ENCODE data around the gene STK24.

Gene STK24

GRCh38 chr13:98406971-98407370, 169.9 kb downstream of the STK24 start:
- Histone ChIP-seq H3K4me1 (ENCODE audit: low read length) (no peaks in the 10 kb centered on the region), H3K27me3 (replicated peaks; ENCODE audit: insufficient read depth, low read length) (no peaks in the 10 kb centered on the region), H4K20me1 (ENCODE audit: insufficient read depth, low read length) (no peaks in the 10 kb centered on the region), H3F3A (ENCODE audit: insufficient read depth, low read length) (no peaks in the 10 kb centered on the region), H3K79me2 (ENCODE audit: low read length) (no peaks in the 10 kb centered on the region), H3K9ac (ENCODE audit: low read length) (no peak overlapping the region), H3K36me3 (replicated peaks; ENCODE audit: insufficient read depth, low read length) (no peaks in the 10 kb centered on the region), H3K9me2 (replicated peaks; ENCODE audit: insufficient read depth, low read length) (no peaks in the 10 kb centered on the region), H3K4me2 (ENCODE audit: low read depth, low read length) (no peak overlapping the region), H2AFZ (ENCODE audit: low read length) (no peak overlapping the region), H3K9me3 (replicated peaks; ENCODE audit: insufficient read depth, low read length) (no peaks in the 10 kb centered on the region), H3K27ac (ENCODE audit: low read length) (no peak overlapping the region), H3K4me3 (ENCODE audit: low read length) (no peak overlapping the region)
- TF ChIP-seq EZH2phosphoT487 (IDR thresholded peaks at IDR 0.05; ENCODE audit: low read length): no peak
- TF ChIP-seq CTCF (IDR thresholded peaks at IDR 0.05; ENCODE audit: low read length): no peak
- TF ChIP-seq EZH2 (optimal IDR thresholded peaks at IDR 0.05; ENCODE audit: low read depth, low read length): no peak
- no peak for DNase-seq

- Histone ChIP-seq H3K27ac (ENCODE audit: low read length) (no peak overlapping the region), H3K9me2 (replicated peaks; ENCODE audit: insufficient read depth, low read length) (no peaks in the 10 kb centered on the region), H3K9me3 (replicated peaks; ENCODE audit: insufficient read depth, low read length) (no peaks in the 10 kb centered on the region), H3K4me2 (ENCODE audit: low read depth, low read length) (no peak overlapping the region), H4K20me1 (ENCODE audit: insufficient read depth, low read length) (no peaks in the 10 kb centered on the region), H3K79me2 (ENCODE audit: low read length) (no peaks in the 10 kb centered on the region), H2AFZ (ENCODE audit: low read length) (no peak overlapping the region), H3K4me1 (ENCODE audit: low read length) (no peaks in the 10 kb centered on the region), H3K4me3 (ENCODE audit: low read length) (no peak overlapping the region), H3K36me3 (replicated peaks; ENCODE audit: insufficient read depth, low read length) (no peaks in the 10 kb centered on the region), H3F3A (ENCODE audit: insufficient read depth, low read length) (no peaks in the 10 kb centered on the region), H3K27me3 (replicated peaks; ENCODE audit: insufficient read depth, low read length) (no peaks in the 10 kb centered on the region), H3K9ac (ENCODE audit: low read length) (no peak overlapping the region)
- TF ChIP-seq CTCF (IDR thresholded peaks at IDR 0.05; ENCODE audit: low read length) (no peak), EZH2 (optimal IDR thresholded peaks at IDR 0.05; ENCODE audit: low read depth, low read length) (no peak), EZH2phosphoT487 (IDR thresholded peaks at IDR 0.05; ENCODE audit: low read length) (no peak)
- no peak for DNase-seq
Observed at GRCh38 chr13:98406427-98406826, 170.5 kb downstream of the STK24 start.

- no peak overlapping the region for H3K9ac ChIP-seq (ENCODE audit: low read length)
- TF ChIP-seq EZH2 (optimal IDR thresholded peaks at IDR 0.05; ENCODE audit: low read depth, low read length) (no peak), EZH2phosphoT487 (IDR thresholded peaks at IDR 0.05; ENCODE audit: low read length) (no peak), CTCF (IDR thresholded peaks at IDR 0.05; ENCODE audit: low read length) (no peak)
- no peaks in the 10 kb centered on the region for H4K20me1 ChIP-seq (ENCODE audit: insufficient read depth, low read length)
Observed at GRCh38 chr13:98405690-98406344, 171.1 kb downstream of the STK24 start.

More at GRCh38 chr13:98405690-98406344, 171.1 kb downstream of the STK24 start:
- no peaks in the 10 kb centered on the region for H3K27me3 ChIP-seq (replicated peaks; ENCODE audit: insufficient read depth, low read length)
- H3K9me2 ChIP-seq (replicated peaks; ENCODE audit: insufficient read depth, low read length): no peaks in the 10 kb centered on the region
- no peak overlapping the region for H2AFZ ChIP-seq (ENCODE audit: low read length)
- H3K9me3 ChIP-seq (replicated peaks; ENCODE audit: insufficient read depth, low read length): no peaks in the 10 kb centered on the region
- H3K27ac ChIP-seq (ENCODE audit: low read length): no peak overlapping the region
- H3K79me2 ChIP-seq (ENCODE audit: low read length): no peaks in the 10 kb centered on the region
- no peaks in the 10 kb centered on the region for H3K4me1 ChIP-seq (ENCODE audit: low read length)
- DNase-seq: no peak
- no peaks in the 10 kb centered on the region for H3F3A ChIP-seq (ENCODE audit: insufficient read depth, low read length)
- H3K36me3 ChIP-seq (replicated peaks; ENCODE audit: insufficient read depth, low read length): no peaks in the 10 kb centered on the region
- H3K4me2 ChIP-seq (ENCODE audit: low read depth, low read length): no peak overlapping the region
- no peak overlapping the region for H3K4me3 ChIP-seq (ENCODE audit: low read length)

Measured in MM.1S (cell line).